ENCODE data around the gene CPNE7.

Gene CPNE7

DNA sequence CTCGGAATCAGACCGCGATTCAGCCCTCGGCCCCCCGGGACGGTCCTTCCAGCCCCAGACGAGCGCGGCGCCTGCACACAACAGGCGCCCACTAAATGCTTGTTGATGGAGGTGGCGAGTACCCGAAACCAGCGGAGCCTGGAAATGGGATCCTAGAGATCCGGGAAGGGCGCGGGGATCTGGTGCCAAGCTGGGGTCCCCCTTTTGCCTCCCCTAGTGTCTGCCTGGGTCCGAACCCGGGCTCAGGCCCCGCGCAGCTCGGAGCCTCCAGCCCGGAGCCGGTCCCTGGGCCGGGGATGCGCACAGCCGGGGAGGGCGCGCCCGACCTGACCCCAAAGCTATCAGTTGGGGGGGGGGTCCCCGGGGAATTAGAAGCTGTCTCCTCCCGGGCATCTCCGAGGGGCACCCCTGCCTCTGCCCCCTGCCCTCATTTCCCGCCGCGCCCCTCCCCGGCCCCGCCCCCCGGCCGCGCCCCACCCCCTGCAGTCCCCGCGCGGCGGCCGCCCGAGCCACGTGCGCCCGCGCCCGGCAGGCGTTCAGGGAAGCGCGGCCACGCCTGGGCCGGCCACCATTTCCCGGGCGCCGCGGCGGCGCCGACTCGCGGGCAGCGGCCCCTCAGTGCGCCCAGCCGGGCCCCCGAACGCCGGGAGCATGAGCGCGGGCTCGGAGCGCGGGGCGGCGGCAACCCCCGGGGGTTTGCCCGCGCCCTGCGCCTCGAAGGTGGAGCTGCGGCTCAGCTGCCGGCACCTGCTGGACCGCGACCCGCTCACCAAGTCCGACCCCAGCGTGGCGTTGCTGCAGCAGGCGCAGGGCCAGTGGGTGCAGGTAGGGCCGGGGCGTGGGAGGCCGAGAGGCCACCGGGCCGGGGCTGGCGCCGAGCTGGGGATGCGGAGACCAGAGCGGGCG lies at the start of gene CPNE7:
Gene CPNE7 (plus strand): TSS at position 512 of the 906 bp plus-strand sequence. CDS start 140 bp downstream, at position 652.
- DNase-seq (ENCODE audit: low spot score) = no peak

DNA sequence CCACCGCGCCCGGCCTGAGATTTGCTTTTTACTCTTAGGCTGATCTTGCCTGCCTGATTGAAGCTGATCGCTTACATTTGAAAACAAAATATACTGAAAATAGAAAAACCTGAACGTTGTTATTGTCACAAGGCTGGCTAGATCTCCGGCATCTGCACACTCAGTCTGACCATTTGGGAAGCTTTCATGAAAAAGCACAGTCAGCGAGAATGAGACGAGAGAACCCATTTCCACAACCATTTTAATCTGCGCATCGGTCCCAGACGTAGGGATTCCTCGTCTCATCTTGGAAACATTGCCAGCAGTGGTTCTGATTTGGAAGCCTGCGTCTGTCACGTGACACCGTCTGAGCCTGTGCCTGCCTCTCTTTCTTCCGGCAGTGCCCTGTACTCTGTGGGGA lies 46.5 kb upstream of the CPNE7 start:
- DNase-seq (ENCODE audit: low spot score) = no peak

DNA sequence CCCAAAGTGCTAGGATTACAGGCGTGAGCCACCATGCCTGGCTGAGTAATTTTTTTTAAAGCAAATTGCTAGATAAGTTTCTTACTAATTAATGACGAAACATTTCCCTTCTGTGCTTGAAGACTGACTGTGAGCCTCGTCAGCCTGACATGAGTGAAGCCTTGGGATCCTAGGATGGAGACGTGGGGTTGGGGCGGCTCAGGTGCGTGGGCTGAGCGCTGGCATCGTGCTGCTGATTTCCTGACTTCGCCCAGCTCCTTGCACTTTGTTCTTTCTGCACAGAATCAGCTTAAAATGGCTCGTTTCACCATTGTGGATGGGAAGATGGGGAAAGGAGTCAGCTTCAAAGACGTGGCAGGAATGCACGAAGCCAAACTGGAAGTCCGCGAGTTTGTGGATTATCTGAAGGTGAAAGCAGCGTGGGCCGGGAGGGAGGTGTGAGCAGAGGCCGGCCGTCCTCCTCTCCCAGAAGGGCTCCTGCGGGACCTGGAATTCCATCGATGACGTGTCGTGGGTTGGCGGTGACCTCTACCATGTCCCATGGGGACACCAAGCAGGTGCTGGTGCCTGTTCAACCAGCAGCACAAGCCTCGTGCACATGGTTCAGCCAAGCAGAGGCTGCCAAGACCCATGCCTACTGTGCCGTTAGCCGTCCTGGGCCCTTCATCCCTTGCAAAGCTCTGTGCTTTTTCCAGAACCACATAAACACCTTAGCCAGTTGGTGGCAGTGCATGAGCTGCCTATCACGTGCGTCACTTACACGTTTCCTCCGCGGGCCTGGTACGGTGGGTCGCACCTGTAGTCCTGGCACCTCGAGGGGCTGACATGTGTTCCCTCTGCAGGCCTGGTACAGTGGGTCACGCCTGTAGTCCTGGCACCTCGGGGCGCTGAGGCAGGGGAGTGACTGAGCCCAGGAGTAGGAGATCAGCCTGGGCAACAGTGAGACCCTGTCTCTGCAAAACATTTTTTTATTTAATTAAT lies 44.9 kb upstream of the CPNE7 start:
- DNase-seq (ENCODE audit: low spot score) = no peak

DNA sequence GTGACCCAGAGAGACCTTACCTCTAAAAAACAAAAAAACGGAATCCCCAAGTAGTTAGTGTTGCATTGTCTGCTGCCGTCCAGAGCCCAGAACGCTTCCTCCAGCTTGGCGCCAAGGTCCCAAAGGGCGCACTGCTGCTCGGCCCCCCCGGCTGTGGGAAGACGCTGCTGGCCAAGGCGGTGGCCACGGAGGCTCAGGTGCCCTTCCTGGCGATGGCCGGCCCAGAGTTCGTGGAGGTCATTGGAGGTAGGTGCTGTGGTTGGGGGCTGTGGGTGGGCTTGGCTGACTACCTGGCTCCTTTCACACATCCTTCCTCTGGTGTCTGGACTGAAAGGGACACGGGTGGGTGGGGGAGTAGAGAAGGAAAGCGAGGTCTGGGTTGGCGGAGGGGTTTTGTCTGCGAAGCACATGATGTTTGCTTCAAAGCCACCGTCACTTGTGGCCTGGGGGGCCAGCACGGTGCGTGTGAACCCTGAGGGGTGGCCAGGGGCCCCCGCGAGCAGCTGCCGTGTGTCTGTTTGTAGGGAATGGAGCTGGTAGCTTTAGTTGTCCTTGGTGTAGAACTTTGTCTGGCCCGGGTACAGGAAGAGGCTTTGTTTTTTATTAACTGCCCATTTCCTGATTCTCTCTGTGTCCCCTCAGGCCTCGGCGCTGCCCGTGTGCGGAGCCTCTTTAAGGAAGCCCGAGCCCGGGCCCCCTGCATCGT lies 43.6 kb upstream of the CPNE7 start:
- DNase-seq (ENCODE audit: low spot score) = no peak

DNA sequence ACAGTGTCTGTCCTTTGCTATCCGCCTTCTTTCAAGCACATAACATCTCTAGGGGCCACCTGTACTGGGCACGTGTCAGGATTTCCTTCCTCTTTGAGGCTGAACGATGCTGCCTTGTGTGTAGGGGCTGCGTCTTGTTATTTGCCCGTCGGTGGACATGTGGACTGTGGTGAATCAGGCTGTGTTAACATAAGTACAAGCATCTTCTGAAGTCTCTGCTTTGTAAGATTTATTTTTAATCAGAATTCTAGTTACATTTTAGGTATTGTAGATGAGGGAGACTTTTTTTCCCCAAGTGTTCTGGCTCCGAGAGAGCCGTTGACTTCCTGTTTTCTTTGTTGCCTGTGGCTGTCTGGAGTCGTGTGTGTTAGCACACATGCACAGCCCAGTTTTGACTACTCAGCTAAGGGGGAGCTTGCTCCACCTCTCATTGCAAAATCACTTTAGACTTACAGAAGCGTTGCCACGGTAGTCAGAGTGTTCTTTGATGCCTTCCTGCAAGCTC lies 41.3 kb upstream of the CPNE7 start:
- DNase-seq (ENCODE audit: low spot score) = no peak

DNA sequence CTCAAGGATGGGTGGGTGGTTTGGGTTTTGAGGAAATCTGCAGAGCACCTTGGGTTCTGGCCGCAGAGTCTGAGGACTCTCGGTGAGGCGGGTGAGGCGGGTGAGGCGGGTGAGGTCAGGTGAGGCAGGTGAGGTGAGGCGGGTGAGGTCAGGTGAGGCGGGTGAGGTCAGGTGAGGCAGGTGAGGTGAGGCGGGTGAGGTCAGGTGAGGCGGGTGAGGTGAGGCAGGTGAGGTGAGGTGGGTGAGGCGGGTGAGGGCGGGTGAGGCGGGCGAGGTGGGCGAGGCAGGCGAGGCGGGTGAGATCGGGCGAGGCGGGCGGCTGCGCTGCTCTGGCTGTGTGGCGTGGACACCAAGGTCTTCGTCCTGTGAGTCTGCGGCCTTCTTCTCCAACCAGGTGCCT lies 39.2 kb upstream of the CPNE7 start:
- DNase-seq (ENCODE audit: low spot score) = no peak

DNA sequence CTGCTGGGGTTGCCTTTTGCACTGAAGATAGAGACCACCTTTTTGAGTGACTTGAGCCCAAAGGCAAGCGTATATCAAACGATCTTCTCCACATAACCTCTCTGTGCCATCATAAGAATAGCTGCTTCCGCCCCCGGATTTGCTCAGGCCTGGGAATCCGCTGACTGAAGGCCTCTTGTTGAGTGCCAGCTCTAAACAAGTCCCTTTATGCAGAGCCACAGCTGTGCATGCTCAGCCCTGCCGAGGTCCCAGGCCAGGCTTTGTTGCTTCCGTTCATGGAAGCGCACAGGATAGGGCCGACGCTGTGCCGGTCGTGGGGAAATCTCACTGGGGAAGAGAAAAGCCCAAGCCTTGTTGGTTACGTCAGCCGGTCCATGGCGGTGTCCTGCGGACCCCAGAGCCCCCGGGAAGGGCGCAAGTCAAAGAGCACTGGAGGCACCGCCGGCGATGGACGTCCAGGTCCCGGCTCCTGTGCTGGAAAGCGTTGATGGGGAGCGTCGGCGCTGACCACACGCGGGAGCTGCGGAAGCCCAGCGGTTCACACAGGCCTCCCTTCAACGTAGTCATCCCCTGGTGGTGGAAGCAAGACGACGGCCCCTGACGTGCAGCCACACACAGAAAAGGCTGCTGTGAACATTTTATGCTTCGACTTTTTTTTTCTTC lies 38.5 kb upstream of the CPNE7 start:
- no peak for DNase-seq (ENCODE audit: low spot score)

DNA sequence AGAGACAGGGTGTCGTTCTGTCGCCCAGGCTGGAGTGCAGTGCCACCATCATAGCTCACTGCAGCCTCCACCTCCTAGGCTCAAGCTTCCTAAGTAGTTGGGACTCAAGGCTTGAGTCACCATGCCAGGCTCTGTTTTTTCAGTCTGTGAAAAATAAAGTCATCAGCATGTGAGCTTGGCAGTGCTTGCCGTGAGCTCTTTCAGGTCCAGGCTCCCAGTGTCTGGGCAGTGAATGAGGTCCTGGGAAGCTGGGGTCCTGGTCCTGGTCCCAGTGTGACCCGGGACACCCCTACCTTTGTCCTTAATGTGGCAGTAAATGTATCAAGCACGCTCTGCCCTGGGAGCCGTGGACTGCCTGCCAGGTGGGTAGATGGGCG lies 38.0 kb upstream of the CPNE7 start:
- DNase-seq (ENCODE audit: low spot score) = no peak

DNA sequence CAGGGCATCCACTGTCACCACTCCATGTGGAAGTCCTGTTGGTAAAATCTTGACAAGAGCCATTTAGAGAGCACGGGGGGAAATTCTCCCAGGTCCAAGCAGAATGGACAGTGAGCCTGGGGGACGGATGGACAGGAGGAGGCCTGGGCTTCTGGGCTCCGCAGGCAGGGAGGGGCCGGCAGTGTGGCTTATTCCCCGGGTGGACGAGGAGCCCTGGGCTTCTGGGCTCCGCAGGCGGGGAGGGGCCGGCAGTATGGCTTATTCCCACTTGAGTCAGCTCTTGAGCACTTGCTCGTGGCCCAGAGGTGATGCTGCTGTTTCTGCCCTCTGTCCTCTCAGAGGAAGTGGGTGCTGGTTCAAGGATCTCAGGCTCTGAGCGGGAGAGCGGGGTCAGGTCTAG lies 37.3 kb upstream of the CPNE7 start:
- DNase-seq (ENCODE audit: low spot score) = no peak

DNA sequence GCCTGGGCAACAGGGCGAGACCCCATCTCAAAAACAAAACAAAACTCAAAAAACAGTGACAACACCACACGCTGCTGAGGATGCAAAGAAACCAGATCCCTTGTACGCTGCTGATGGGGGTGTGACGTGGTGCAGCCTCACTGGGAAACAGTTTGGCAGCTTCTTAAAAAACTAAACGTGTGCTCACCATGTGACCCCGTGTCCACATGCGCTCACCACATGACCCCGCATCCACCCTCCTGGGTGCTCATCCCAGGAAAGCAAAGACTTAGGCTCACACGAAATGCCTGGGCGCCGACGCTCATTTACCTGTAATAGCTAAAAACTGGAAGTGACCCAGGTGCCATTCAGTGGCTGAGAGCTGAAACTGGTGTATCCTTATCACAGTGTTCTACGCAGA lies 35.0 kb upstream of the CPNE7 start:
- DNase-seq (ENCODE audit: low spot score) = no peak

DNA sequence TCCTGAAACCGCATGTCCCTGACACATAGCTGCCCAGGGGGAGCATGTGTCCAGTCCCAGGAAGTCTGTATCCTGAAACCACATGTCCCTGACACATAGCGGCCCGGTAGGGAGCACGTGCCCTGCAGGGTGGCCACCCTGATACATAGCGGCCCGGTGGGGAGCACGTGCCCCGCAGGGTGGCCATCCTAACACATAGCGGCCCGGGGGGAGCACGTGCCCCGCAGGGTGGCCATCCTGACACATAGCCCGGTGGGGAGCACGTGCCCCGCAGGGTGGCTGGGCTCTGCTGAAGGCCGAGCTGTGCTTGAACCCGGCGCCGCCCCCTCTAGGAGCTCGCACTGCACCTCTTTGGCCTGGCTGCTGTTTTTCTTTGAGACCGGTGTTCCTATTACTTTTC lies 33.8 kb upstream of the CPNE7 start:
- no peak for DNase-seq (ENCODE audit: low spot score)

DNA sequence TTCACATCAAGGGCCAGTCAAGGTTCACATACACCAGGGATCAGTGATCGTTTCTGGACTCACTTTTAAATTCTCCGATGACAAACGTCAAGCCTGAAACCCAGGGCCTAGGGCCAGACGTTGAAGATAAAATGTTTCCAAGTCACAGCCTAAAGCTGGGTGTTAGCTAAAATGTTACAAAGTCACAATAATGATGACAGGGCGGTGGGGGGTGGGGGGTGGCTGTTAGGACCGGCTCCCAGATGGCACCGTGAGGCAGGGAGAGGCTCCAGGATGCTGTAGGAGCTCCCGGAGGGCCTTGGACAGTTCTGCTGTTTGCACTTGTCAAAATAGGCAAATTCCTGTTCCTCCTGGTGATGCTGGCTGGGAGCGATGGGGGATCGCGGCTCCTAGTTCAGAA lies 31.4 kb upstream of the CPNE7 start:
- no peak for DNase-seq (ENCODE audit: low spot score)

DNA sequence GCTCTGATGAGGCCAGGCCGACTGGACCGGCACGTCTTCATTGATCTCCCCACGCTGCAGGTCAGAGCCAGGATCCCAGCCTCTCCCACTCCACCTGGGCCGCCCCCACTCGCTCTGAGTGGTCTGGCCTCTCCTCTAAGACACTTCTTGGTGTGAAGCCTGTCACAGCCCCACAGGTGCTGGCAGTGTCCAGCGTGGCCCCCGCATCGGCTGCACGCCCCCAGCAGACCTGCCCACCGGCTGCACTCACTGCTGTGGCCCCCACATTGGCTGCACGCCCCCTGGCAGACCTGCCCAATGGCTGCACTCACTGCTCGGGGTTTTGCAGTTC lies 30.9 kb upstream of the CPNE7 start:
- DNase-seq (ENCODE audit: low spot score) = no peak

DNA sequence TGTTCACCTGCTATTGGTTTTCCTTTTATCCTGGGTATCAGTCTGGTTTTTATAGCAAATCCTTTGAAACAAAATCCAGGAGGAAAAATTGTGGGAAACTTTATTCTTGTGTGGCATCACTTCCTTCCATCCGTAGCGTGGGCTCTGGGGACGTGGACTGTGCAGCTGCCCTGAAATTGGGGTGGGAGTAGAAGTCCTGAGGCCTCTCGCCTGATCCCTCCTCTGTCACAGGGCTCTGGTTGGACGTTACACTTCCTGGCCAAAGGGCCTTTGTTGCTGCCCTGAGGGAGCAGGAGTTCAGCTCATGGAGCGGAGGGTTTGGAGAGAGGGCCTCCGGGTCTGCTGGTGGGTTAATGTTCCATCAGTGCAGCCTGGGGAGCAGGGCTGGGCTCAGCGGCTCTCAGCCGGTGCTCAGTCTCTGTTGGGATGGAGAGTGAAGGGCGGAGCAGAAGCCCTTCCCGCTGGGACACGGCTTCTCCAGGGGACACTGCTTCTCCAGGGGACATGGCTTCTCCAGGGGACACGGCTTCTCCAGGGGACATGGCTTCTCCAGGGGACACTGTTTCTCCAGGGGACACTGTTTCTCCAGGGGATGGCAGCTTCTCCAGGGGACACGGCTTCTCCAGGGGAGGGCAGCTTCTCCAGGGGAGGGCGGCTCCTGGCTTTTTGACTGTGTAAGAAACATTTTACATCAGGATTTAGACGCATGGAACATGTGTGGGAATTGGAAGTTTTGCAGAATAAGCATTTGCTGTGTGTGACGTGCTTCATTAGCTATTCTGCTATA lies 30.3 kb upstream of the CPNE7 start:
- no peak for DNase-seq (ENCODE audit: low spot score)

DNA sequence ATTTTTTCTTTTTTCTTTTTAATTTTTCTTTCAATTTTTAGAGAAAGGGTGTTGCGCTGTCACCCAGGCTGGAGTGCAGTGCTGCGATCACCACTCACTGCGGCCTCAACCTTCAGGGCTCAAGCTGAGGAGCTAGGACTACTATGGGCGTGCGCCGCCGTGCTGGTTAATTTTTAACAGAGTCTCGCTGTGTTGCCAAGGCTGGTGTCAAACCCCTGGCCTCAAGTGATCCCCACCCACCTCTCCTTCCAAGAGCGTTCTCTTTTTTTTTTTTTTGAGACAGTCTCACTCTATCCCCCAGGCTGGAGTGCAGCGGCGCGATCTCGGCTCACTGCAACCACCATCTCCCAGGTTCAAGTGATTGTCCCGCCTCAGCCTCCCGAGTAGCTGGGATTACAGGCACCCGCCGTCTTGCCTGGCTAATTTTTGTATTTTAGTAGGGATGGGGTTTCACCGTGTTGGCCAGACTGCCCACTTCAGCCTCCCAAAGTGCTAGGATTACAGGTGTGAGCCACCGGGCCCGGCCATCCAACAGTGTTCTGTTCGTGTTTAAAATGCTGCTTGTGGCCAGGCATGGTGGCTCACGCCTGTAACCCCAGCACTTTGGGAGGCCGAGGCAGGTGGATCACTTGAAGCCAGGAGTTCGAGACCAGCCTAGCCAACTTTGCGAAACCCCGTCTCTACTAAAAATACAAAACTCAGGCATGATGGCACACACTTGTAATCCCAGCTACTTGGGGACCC lies 29.6 kb upstream of the CPNE7 start:
- no peak for DNase-seq (ENCODE audit: low spot score)

DNA sequence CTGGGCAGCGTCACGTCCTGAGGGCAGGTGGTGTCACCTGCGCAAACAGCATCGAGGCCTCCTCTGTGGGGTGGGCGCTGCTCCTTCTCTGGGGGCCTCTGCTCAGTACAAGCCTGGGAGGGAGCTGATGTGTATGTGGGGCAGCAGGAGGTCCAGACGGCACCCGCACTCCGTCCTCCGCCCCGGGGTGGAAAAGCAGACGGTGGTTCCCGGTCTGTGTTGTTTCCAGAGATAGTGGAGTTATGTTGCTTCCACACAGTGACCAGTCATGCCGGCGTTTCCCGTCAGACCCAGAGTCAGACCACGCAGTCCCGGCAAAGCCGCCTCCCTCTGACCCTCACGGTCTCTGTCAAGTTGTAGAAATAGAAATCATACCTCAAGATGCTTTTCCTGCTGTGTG lies 28.8 kb upstream of the CPNE7 start:
- DNase-seq (ENCODE audit: low spot score) = no peak

DNA sequence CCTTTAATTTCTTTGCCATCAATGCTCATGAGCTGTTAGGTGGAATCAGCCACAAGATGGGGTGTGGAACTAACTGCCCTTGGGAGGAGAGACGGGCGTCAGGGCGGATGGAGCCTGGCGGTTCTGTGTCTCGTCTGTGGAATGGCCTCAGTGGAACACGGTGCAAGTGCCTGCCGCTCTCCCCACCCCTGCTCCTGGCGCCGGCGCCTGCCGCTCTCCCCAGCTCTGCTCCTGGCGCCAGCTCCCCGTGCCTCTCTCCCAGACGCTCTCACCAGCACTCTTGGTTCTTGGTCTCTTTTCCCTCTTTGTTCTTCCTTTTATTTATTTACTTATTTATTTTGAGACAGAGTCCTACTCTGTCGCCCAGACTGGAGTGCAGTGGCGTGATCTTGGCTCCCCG lies 28.3 kb upstream of the CPNE7 start:
- no peak for DNase-seq (ENCODE audit: low spot score)

DNA sequence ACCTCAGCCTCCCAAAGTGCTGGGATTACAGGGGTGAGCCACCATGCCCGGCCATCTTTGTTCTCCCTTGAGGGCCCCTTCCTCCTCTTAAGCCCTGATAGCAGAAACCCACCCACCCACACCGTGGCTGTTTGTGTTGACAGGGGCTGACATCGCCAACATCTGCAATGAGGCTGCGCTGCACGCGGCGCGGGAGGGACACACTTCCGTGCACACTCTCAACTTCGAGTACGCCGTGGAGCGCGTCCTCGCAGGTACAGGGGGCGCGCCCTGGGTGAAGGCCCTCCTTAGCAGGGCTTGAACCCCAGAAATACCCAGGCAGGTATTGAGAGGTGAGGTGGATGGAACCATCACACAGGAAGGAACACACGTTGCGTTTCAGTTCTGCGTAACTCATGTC lies 27.7 kb upstream of the CPNE7 start:
- no peak for DNase-seq (ENCODE audit: low spot score)

DNA sequence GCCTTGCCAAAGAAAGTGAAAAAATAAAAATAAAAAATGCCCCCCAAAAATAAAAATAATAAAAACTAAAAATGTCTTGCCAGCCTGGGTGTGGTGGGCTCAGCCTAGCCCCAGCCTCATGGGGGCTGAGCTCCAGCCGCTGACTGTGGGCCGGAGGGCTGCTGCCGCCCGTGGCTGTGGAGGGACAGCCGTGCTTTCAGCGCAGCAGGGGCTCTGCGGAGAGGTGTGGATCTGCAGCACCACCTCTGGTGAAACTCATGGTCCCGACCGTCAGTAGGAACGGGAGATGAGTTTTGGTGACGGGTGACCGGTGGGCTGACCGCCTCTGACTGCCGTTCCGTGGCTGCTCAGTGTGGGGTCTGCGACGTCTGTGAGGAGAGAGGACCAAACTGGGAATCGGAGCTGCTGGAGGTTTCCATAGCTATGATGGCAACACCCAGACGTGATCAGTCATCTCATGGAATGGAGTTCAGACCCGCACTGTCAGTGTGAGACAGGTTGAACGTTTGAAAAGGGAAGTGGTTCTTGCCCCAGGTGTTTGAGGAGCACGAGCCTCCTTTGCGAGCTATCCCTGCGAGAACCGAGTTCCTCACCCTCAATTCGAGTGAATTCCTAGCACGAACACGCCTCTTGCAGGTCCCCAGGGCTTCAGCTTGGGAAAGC lies 27.1 kb upstream of the CPNE7 start:
- DNase-seq (ENCODE audit: low spot score) = no peak
